NCI-H2227 treated with DMSO at 0.1 percent for 48 hours (cell line): ENCODE results near the gene LY6G5C.

Experiments used
- DNase-seq: peaks from one replicate; lab custom pipeline; 2025; lab: John Stamatoyannopoulos, UW

Gene LY6G5C, protein sequence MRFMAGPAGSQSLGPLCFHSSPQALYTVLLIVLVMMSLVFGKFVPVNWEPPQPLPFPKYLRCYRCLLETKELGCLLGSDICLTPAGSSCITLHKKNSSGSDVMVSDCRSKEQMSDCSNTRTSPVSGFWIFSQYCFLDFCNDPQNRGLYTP

GRCh38 chr6:31680226-31681134 lies at the start of gene LY6G5C:
Gene LY6G5C, minus strand, starts transcription at chr6:31681067. Its CDS starts 694 bp downstream, at chr6:31680373.
- peak; percentile 88 for DNase-seq

DNA sequence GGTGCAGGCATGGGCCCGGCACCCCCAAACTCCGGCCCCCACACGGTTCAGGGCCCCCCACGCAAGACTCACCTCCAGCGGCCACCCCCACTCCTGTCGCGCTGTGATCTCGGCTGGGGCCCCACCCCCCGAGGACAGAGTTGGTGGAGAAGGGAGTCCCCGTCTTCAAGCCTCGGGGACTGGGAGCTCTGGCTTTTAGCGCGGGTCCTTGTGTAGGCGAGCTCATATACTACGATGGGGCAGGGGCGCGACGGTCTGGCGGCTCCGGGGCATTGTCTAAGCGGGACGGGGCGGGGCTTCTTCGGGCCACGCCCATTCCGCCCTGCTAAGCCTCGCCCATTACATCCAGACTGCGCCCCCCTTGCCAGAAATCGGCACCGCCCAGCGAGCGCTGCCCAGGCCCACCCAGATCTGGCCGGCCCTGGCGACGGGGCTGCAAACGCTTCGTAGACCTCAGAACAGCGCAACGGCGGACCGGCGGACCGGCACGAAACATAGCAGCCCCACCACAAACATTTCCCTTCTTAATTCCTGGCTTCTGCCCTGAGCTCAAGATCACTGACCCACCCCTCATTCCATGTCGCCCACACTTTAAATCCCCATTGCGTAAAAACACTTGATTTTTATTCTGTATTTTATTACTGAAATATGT lies 49.2 kb upstream of the LY6G5C start:
- DNase-seq = peak; percentile 87

DNA sequence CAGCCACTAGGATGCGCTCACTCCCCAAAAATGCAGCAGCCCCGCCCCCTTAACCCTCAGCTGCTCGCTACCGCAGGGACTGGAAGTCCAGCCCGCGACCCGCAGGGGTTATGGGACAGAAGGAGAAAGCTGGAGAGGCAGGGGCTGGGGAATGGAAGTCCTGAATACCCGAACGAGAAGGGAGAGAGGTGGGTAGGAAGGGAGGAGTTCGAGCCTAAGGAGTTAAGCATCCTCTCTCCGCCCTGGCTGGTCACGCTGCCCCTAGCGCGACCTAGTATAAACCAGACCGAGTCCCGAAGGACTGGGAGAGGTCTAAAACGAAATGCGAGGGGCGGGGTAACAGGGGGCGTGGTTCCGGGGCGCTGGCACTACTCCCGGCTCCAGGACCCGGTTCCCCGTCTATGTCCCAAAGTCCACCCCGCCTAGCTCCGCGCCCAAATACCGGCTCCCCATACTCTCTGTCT lies 48.7 kb upstream of the LY6G5C start:
- DNase-seq = peak; percentile 85

DNA sequence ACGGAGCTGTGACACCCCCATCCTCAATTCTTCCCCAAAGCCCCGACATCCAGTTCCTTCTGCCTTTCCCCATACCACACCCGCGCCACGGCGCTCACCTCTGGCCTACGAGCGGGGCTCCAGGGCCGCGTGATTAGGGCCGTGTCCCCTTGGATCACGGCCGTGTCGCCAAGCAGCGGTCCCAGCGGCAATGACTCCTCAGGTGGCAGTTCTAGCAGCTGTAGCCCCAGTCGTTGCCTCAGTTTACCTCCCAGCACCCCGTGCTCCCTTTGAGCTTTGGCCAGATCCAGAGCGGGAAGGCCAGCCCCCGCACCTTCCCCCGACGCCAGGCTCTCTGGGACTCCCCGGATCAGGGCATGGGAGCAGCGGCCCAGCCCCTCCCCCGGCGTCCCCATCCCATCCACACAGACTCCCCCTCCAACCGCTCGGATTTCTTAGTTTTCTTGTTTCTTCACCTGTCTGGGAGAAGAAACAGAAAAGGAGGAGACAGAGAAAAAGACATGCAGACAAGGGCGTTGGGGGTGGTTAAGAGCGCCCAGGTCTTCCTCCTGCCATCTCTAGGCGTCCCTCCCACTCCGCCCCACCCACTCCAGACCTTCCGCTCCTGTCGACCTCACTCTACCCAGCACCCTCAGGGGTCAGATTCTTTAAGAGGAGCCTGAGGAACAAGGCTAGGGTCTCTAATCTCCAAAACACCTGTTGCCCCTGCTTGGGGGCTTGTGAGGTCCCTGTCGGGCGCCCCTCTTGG lies 48.1 kb upstream of the LY6G5C start, which contains the start of gene DDAH2:
DDAH2 (minus strand) TSS at position 533 of the 748 bp plus-strand sequence; CDS start at position 395, 138 bp downstream.
- no peak for DNase-seq

DNA sequence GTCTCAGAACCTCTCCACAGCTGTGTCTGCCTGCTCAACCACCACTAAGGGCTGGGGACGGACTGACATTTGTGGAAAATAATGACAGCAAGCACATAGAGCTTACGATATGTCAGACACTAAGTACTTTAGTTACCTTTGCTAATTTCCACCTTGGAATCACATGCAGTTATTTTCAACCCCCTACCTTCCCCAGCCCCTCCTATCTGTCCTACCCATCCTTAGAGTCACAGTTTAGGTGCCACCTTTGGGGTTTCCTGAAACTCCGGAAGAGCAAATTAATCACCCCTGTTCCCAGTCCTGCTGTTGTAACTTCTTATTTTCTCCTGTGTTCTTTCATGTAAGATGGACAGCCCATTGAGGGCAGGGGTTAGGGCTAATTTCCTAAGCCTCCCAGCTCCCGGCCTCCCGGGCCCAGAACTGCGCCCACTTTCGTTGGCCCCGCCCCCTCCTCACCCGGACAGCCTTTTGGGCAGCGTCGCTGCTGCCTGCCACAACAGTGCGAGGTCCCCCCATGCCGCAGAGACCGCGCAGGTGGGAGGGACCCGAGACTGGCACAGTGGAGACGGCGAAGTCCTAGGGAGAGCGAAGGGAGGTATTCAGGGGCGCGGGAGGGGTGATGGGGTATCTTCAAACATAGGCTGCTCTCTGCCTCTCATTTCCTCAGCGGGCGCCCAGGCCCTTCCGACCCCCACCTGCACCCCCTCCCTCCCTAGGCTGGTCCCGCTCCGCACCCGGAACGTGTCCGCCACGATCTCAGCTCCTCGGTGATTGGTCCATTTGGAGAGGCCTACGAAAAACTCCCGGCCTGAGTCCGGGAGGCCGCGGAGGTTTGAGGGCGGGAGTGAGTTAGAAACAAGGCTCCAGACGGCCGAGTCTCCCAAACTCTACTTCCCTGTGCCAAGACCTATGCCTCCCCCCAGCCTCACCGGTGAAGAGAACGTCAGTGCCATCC lies 47.1 kb upstream of the LY6G5C start:
- no peak for DNase-seq

DNA sequence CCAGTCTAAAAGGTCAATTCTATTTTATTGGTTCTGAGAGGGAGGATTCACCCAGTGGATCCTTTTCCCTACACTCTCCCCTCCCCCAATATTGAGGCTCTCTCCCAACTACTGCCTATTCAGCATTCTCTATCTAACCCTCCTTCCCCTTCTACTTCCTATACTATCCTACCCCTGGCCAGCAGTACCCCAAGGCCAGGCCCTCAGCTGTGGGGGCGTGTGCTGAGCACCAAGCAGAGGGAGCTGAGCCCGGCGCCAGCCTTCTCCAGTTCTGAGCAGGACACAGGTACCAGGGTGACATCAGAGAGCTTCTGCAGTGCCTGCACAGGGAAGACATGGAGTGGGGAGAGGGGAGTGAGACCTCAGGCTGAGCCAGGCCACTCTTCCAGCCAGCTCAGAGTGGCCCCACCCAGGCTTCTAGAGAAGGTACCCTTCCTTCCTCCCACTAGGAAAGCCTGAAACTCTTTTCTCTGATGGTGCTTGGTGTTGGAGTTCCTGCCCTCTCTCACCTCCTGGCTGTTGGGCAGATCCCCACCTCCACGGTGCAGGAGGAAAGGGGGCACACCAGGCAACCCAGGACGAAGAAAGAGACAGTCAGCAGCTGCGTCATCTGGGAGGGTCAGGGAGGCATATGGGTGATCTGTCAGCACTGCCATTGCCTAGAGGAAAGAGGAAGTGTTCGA lies 46.3 kb upstream of the LY6G5C start:
- DNase-seq = no peak

DNA sequence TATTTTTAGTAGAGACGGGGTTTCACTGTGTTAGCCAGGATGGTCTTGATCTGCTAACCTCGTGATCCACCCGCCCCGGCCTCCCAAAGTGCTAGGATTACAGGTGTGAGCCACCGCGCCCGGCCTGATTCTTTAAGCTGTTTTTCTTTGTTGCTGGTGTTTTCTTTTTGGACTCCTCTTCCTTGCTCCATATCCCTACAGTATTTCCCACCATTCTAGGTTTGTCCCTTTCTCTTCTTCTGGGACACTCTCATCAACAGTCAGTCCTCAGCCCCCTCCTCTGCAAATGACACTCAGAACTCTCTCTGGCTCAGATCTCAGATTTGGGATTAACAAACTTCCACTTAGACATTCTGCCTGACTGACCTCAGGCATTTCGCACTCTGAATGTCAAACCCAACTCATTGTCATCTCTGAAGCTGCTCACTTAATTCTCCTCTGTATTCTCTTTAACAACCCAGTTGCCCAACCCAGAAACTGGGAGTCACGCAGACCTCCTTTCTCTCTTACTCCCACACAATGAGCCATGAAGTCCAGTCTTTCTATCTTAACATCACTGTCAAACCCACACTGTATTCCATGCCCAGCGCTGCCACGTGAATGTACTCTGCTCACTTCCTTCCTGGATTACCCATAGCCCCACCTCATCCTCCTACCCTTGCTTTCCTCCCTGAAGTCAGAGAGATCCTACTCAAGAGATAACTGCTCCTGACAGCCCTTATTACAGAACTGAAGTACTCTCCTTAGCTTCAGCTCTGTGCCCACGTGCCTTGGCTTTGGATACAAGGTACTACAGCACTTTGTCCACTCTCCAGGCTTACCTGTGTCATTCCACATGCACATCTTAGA lies 44.9 kb upstream of the LY6G5C start:
- no peak for DNase-seq

DNA sequence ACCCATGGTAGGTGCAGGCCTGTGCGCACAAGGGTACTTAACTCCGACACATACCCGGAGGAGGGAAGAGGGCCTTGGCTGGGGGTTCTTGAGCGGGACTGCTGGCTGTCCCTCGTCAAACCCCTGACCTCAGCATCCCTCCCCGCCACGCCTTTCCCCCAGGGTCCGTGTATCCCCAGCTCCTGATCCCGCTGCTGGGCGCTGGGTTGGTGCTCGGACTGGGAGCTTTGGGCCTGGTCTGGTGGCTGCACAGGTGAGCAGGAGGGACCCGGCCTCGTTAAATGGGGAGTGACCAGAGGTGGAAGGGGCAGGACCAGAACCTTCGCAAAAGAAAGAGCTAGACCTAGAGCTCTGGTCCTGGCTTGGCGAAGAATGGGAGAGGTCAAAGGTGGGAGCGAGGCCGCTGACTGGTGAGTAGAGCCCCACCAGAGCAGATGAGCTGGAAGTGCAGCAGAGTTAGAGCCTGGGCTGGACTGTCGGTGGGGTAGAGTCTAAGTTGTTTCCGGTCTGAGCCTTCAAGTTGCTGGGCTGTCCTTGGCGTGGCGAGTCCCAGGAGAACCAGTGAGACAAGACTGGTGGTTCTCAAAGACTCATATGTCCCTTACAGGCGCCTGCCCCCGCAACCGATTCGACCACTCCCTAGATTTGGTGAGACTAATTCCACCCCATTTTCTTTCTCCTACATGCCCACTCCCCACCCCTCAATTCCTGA lies 43.3 kb upstream of the LY6G5C start:
- no peak for DNase-seq

- DNase-seq = no peak
Measured at GRCh38 chr6:31723245-31723979, 42.5 kb upstream of the LY6G5C start, which contains the start of gene MPIG6B. Gene MPIG6B, plus strand, starts transcription at chr6:31723373. Its CDS starts 11 bp downstream, at chr6:31723384.

- no peak for DNase-seq
Measured at GRCh38 chr6:31722173-31722572, 41.3 kb upstream of the LY6G5C start.

GRCh38 chr6:31721351-31722020 lies 40.6 kb upstream of the LY6G5C start, which contains the start of gene LY6G6C:
Gene LY6G6C, minus strand, starts transcription at chr6:31721746. Its CDS starts 67 bp downstream, at chr6:31721679.
- DNase-seq = no peak

GRCh38 chr6:31720196-31720770 lies 39.4 kb upstream of the LY6G5C start:
- no peak for DNase-seq

DNA sequence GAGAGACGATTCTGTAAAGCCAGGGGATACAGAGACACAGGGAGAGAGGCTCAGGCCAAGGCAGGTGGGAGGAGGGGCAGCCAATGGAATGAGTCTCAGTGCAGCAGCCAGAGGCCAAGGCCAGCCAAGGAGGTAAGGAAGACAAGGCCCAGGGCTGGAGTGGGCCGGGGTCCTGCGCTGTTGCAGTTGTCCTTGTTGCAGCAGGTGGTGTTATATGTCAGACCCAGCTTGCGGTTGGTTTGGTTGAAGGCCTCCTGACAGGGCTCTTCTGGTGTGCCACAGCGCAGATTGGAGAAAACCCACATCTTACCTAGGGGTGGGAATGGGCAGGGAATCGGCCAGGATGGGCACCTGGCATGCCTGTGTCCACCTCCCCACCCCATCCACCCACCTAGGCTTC lies 38.1 kb upstream of the LY6G5C start:
- DNase-seq = no peak

GRCh38 chr6:31718265-31718664 lies 37.4 kb upstream of the LY6G5C start:
- no peak for DNase-seq

GRCh38 chr6:31717499-31718222 lies 36.8 kb upstream of the LY6G5C start:
- DNase-seq = no peak
